ENCODE measurements around the gene TTN.

TTN gene

GRCh38 chr2:178523596-178524134 is 283.6 kb downstream of the TTN start:
- DNase-seq (ENCODE audit: extremely low read depth, insufficient read length), result no peak
- TF ChIP-seq, protein P1, sequence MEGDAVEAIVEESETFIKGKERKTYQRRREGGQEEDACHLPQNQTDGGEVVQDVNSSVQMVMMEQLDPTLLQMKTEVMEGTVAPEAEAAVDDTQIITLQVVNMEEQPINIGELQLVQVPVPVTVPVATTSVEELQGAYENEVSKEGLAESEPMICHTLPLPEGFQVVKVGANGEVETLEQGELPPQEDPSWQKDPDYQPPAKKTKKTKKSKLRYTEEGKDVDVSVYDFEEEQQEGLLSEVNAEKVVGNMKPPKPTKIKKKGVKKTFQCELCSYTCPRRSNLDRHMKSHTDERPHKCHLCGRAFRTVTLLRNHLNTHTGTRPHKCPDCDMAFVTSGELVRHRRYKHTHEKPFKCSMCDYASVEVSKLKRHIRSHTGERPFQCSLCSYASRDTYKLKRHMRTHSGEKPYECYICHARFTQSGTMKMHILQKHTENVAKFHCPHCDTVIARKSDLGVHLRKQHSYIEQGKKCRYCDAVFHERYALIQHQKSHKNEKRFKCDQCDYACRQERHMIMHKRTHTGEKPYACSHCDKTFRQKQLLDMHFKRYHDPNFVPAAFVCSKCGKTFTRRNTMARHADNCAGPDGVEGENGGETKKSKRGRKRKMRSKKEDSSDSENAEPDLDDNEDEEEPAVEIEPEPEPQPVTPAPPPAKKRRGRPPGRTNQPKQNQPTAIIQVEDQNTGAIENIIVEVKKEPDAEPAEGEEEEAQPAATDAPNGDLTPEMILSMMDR (IDR thresholded peaks at IDR 0.05; ENCODE audit: insufficient read depth, low read length, poor library complexity, severe bottlenecking), result no peak
- Histone ChIP-seq H3K4me3 (replicated peaks; ENCODE audit: low read depth, low read length) (peak overlapping the region; percentile 91), H3K36me3 (ENCODE audit: control insufficient read depth, insufficient read depth, low read length) (no peaks in the 10 kb centered on the region; the same call in 1 of the 2 replicates), H3K27me3 (replicated peaks; ENCODE audit: control insufficient read depth, insufficient read depth, low read length) (no peaks in the 10 kb centered on the region)

DNA sequence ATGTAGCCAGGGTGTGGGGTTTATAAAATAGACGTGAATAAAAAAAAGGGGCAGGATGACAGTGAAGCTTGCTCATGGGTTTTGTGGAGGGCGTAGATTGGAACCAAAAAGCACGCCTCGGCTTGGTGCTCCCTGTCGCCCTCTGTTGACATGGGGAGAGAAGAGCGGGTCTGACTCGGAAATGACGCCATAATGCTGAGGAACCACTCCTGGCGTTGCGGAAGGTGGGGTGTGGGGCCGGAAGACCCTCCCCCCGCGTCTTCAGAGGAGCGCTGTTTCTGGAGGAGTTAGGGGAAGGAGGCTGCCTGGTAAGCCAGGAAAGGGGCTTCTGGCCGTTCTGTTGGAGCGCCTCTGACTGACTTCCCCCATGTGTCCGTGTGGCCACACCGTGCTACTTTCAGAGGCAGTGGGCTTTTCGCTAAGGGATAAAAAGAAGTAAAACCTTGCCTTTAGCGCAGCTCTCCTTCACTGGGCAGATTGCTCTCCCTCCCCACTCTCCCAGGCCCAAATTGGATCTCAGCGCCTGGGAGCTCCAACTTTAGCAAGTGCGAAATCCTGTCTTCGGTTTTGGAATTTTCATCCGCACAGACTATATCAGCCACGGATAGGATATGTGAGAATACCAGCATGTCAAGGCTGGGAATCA is 284.1 kb downstream of the TTN start:
- H3K27me3 ChIP-seq (replicated peaks; ENCODE audit: control insufficient read depth, insufficient read depth, low read length), result no peaks in the 10 kb centered on the region
- TF ChIP-seq, protein P1 (IDR thresholded peaks at IDR 0.05; ENCODE audit: insufficient read depth, low read length, poor library complexity, severe bottlenecking), result peak; percentile 87
- DNase-seq (ENCODE audit: extremely low read depth, insufficient read length), result peak; percentile 78
- peaks cover 2% of the 10 kb centered on the region; the same call in 1 of the 2 replicates for H3K36me3 ChIP-seq (ENCODE audit: control insufficient read depth, insufficient read depth, low read length)
- H3K4me3 ChIP-seq (replicated peaks; ENCODE audit: low read depth, low read length), result peak overlapping the region; percentile 91

GRCh38 chr2:178521304-178522150 is 285.7 kb downstream of the TTN start:
- TF ChIP-seq, protein P1 (IDR thresholded peaks at IDR 0.05; ENCODE audit: insufficient read depth, low read length, poor library complexity, severe bottlenecking), result no peak
- Histone ChIP-seq H3K4me3 (replicated peaks; ENCODE audit: low read depth, low read length) (no peak overlapping the region), H3K36me3 (ENCODE audit: control insufficient read depth, insufficient read depth, low read length) (peaks cover 2% of the 10 kb centered on the region; the same call in 1 of the 2 replicates), H3K27me3 (replicated peaks; ENCODE audit: control insufficient read depth, insufficient read depth, low read length) (no peaks in the 10 kb centered on the region)
- no peak for DNase-seq (ENCODE audit: extremely low read depth, insufficient read length)

- H3K36me3 ChIP-seq (ENCODE audit: control insufficient read depth, insufficient read depth, low read length), result peaks cover 2% of the 10 kb centered on the region; the same call in 1 of the 2 replicates
- TF ChIP-seq, protein P1 (IDR thresholded peaks at IDR 0.05; ENCODE audit: insufficient read depth, low read length, poor library complexity, severe bottlenecking), result no peak
- DNase-seq (ENCODE audit: extremely low read depth, insufficient read length), result no peak
- no peaks in the 10 kb centered on the region for H3K27me3 ChIP-seq (replicated peaks; ENCODE audit: control insufficient read depth, insufficient read depth, low read length)
- no peak overlapping the region for H3K4me3 ChIP-seq (replicated peaks; ENCODE audit: low read depth, low read length)
Measured at GRCh38 chr2:178517496-178517895, 289.7 kb downstream of the TTN start.

GRCh38 chr2:178514664-178515063 is 292.6 kb downstream of the TTN start:
- TF ChIP-seq, protein P1 (IDR thresholded peaks at IDR 0.05; ENCODE audit: insufficient read depth, low read length, poor library complexity, severe bottlenecking), result no peak
- H3K4me3 ChIP-seq (replicated peaks; ENCODE audit: low read depth, low read length), result no peak overlapping the region
- no peaks in the 10 kb centered on the region for H3K27me3 ChIP-seq (replicated peaks; ENCODE audit: control insufficient read depth, insufficient read depth, low read length)
- DNase-seq (ENCODE audit: extremely low read depth, insufficient read length), result no peak
- peaks cover 2% of the 10 kb centered on the region; the same call in 1 of the 2 replicates for H3K36me3 ChIP-seq (ENCODE audit: control insufficient read depth, insufficient read depth, low read length)
